Mucosa of stomach (tissue), 1 donor: ENCODE data around the gene TIAM2.

Experiments
- H3K27me3 ChIP-seq: one replicate; pipeline ENCODE4 v1.7.0; 2013; ENCODE audit warnings: mild to moderate bottlenecking, low read length; ENCODE audit not compliant: control insufficient read depth, insufficient read depth
- H3K36me3 ChIP-seq: one replicate; pipeline ENCODE4 v1.7.0; 2013; ENCODE audit warnings: low read length; ENCODE audit not compliant: control insufficient read depth, insufficient read depth
- H3K4me1 ChIP-seq: one replicate; pipeline ENCODE4 v1.7.0; 2013; ENCODE audit warnings: mild to moderate bottlenecking, low read length; ENCODE audit not compliant: control insufficient read depth, insufficient read depth
- H3K4me3 ChIP-seq: one replicate; pipeline ENCODE4 v1.7.0; 2013; ENCODE audit warnings: low read length
- H3K9ac ChIP-seq: one replicate; pipeline ENCODE4 v1.7.0; 2013; ENCODE audit warnings: mild to moderate bottlenecking, low read length, moderate library complexity
- H3K9me3 ChIP-seq: one replicate; pipeline ENCODE4 v1.7.0; 2013; ENCODE audit warnings: mild to moderate bottlenecking, low read length, moderate library complexity; ENCODE audit not compliant: control insufficient read depth
- donor health status: Pancreatic carcinoma.

TIAM2 gene

GRCh38 chr6:155054491-155055250 is 59.6 kb downstream of the TIAM2 start:
- no peaks in the 10 kb centered on the region for H3K9me3 ChIP-seq
- no peaks in the 10 kb centered on the region for H3K27me3 ChIP-seq
- no peaks in the 10 kb centered on the region for H3K36me3 ChIP-seq
- H3K4me3 ChIP-seq = no peak overlapping the region
- no peaks in the 10 kb centered on the region for H3K4me1 ChIP-seq
- H3K9ac ChIP-seq = no peak overlapping the region

- Histone ChIP-seq H3K4me1 (no peaks in the 10 kb centered on the region), H3K4me3 (no peak overlapping the region), H3K9me3 (no peaks in the 10 kb centered on the region), H3K27me3 (no peaks in the 10 kb centered on the region), H3K36me3 (no peaks in the 10 kb centered on the region), H3K9ac (no peak overlapping the region)
Observed at GRCh38 chr6:155055729-155056128, 60.6 kb downstream of the TIAM2 start.

GRCh38 chr6:155056756-155057155 is 61.6 kb downstream of the TIAM2 start:
- no peak overlapping the region for H3K4me3 ChIP-seq
- H3K36me3 ChIP-seq = no peaks in the 10 kb centered on the region
- H3K9ac ChIP-seq = no peak overlapping the region
- no peaks in the 10 kb centered on the region for H3K27me3 ChIP-seq
- H3K9me3 ChIP-seq = no peaks in the 10 kb centered on the region
- no peaks in the 10 kb centered on the region for H3K4me1 ChIP-seq

GRCh38 chr6:155061381-155061780 is 66.3 kb downstream of the TIAM2 start:
- no peaks in the 10 kb centered on the region for H3K4me1 ChIP-seq
- H3K9ac ChIP-seq = no peak overlapping the region
- H3K4me3 ChIP-seq = no peak overlapping the region
- H3K27me3 ChIP-seq = no peaks in the 10 kb centered on the region
- H3K9me3 ChIP-seq = no peaks in the 10 kb centered on the region
- H3K36me3 ChIP-seq = no peaks in the 10 kb centered on the region

GRCh38 chr6:155062866-155063341 is 67.8 kb downstream of the TIAM2 start:
- Histone ChIP-seq H3K36me3 (no peaks in the 10 kb centered on the region), H3K27me3 (no peaks in the 10 kb centered on the region), H3K4me3 (no peak overlapping the region), H3K4me1 (no peaks in the 10 kb centered on the region), H3K9me3 (no peaks in the 10 kb centered on the region), H3K9ac (no peak overlapping the region)

GRCh38 chr6:155064303-155064702 is 69.2 kb downstream of the TIAM2 start:
- Histone ChIP-seq H3K36me3 (no peaks in the 10 kb centered on the region), H3K27me3 (no peaks in the 10 kb centered on the region), H3K4me3 (no peak overlapping the region), H3K4me1 (no peaks in the 10 kb centered on the region), H3K9me3 (no peaks in the 10 kb centered on the region), H3K9ac (no peak overlapping the region)

GRCh38 chr6:155066361-155066760 is 71.2 kb downstream of the TIAM2 start:
- Histone ChIP-seq H3K36me3 (no peaks in the 10 kb centered on the region), H3K9me3 (no peaks in the 10 kb centered on the region), H3K4me3 (no peak overlapping the region), H3K4me1 (no peaks in the 10 kb centered on the region), H3K9ac (no peak overlapping the region), H3K27me3 (no peaks in the 10 kb centered on the region)

- Histone ChIP-seq H3K9ac (no peak overlapping the region), H3K4me3 (no peak overlapping the region), H3K9me3 (no peaks in the 10 kb centered on the region), H3K27me3 (no peaks in the 10 kb centered on the region), H3K36me3 (no peaks in the 10 kb centered on the region), H3K4me1 (no peaks in the 10 kb centered on the region)
Observed at GRCh38 chr6:155066921-155067680, 72.0 kb downstream of the TIAM2 start.

- Histone ChIP-seq H3K9ac (no peak overlapping the region), H3K4me3 (no peak overlapping the region), H3K27me3 (no peaks in the 10 kb centered on the region), H3K9me3 (no peaks in the 10 kb centered on the region), H3K4me1 (no peaks in the 10 kb centered on the region), H3K36me3 (no peaks in the 10 kb centered on the region)
Observed at GRCh38 chr6:155067956-155068615, 73.0 kb downstream of the TIAM2 start.

GRCh38 chr6:155069543-155069942 is 74.4 kb downstream of the TIAM2 start:
- Histone ChIP-seq H3K9me3 (no peaks in the 10 kb centered on the region), H3K4me1 (no peaks in the 10 kb centered on the region), H3K9ac (no peak overlapping the region), H3K4me3 (no peak overlapping the region), H3K36me3 (no peaks in the 10 kb centered on the region), H3K27me3 (no peaks in the 10 kb centered on the region)

GRCh38 chr6:155075930-155076695 is 81.0 kb downstream of the TIAM2 start:
- Histone ChIP-seq H3K4me3 (no peak overlapping the region), H3K4me1 (peaks cover 9% of the 10 kb centered on the region), H3K9me3 (no peaks in the 10 kb centered on the region), H3K36me3 (no peaks in the 10 kb centered on the region), H3K9ac (no peak overlapping the region), H3K27me3 (no peaks in the 10 kb centered on the region)
